Measurements from ENCODE around the gene FCHSD2. TPM values are rescaled to one million over a fixed set of nuclear protein-coding genes. Genes with fewer than 3 reads are reported as not detected.

Gene FCHSD2
- polyA plus RNA-seq, 3 donors = 14.5 to 43.5 (median 16.6) TPM

DNA sequence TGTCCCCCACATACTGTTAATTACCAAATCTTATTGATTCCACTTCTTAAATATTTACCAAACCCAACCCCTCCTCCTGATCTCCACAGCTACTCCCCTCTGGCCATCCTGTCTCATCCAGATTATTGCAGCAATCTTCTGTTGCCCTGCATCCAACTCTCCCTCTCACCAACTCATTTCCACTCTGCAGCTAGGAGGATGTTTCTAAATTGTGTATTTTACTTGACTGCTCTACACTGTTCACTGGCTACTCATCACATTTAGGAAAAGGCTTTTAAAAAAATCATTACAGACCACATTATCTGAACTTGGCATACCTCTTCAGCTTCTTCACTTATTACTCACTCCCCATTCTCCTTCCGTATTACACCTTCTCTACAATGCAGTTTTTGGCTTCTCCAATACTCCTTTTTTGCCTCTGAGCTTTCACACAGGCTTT is 210.0 kb downstream of the FCHSD2 start:
- TF ChIP-seq, protein P1, sequence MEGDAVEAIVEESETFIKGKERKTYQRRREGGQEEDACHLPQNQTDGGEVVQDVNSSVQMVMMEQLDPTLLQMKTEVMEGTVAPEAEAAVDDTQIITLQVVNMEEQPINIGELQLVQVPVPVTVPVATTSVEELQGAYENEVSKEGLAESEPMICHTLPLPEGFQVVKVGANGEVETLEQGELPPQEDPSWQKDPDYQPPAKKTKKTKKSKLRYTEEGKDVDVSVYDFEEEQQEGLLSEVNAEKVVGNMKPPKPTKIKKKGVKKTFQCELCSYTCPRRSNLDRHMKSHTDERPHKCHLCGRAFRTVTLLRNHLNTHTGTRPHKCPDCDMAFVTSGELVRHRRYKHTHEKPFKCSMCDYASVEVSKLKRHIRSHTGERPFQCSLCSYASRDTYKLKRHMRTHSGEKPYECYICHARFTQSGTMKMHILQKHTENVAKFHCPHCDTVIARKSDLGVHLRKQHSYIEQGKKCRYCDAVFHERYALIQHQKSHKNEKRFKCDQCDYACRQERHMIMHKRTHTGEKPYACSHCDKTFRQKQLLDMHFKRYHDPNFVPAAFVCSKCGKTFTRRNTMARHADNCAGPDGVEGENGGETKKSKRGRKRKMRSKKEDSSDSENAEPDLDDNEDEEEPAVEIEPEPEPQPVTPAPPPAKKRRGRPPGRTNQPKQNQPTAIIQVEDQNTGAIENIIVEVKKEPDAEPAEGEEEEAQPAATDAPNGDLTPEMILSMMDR (IDR thresholded peaks at IDR 0.05) = no peak
- Mint-ChIP-seq H3K4me1 (peaks cover 31% of the 10 kb centered on the region), H3K36me3 (peaks cover 11 to 15% of the 10 kb centered on the region in 2 donors), H3K9me3 (no peaks in the 10 kb centered on the region), H3K4me3 (no peak overlapping the region), H3K27me3 (ENCODE audit: low read depth in 3 of 3) (peaks cover 0 to 2% (median 0%) of the 10 kb centered on the region in 3 donors), H3K27ac (no peak overlapping the region)
- Histone ChIP-seq H3K9me3 (replicated peaks in 1 of 2; ENCODE audit: control insufficient read depth in 1 of 2, insufficient read depth in 1 of 2, low read length in 2 of 2) (no peaks in the 10 kb centered on the region), H3K79me2 (ENCODE audit: insufficient read depth, low read length) (peaks cover 13% of the 10 kb centered on the region), H2AFZ (ENCODE audit: insufficient read depth, low read depth, low read length, poor library complexity, severe bottlenecking) (no peak overlapping the region), H3K4me1 (ENCODE audit: control insufficient read depth in 1 of 2, insufficient read depth in 2 of 2, low read length in 2 of 2) (peaks cover 18 to 26% of the 10 kb centered on the region in 2 donors), H3K9ac (ENCODE audit: insufficient read depth, low read length, poor library complexity, severe bottlenecking) (no peak overlapping the region), H3K27me3 (ENCODE audit: control insufficient read depth in 2 of 2, insufficient read depth in 2 of 2, low read length in 2 of 2) (no peaks in the 10 kb centered on the region), H3K4me3 (replicated peaks in 1 of 3; ENCODE audit: low read depth in 2 of 3, low read length in 3 of 3) (no peak overlapping the region), H3K36me3 (replicated peaks in 1 of 2; ENCODE audit: control insufficient read depth in 1 of 2, insufficient read depth in 2 of 2, low read length in 2 of 2) (peaks cover 0 to 11% of the 10 kb centered on the region in 2 donors), H3K27ac (ENCODE audit: low read depth in 1 of 2, low read length in 2 of 2) (peak overlapping the region in 1 of 2 donors; percentile 10), H3K4me2 (replicated peaks; ENCODE audit: extremely low read depth, low read length, poor library complexity, severe bottlenecking) (no peak overlapping the region), H4K20me1 (ENCODE audit: insufficient read depth, low read length) (no peaks in the 10 kb centered on the region)
- intact Hi-C loops (cut with micrococcal nuclease) = no loop called here
- no peak for DNase-seq
- 100% methylated on average over 1 of the region's 1 CpG for WGBS (ENCODE audit: insufficient coverage)

DNA sequence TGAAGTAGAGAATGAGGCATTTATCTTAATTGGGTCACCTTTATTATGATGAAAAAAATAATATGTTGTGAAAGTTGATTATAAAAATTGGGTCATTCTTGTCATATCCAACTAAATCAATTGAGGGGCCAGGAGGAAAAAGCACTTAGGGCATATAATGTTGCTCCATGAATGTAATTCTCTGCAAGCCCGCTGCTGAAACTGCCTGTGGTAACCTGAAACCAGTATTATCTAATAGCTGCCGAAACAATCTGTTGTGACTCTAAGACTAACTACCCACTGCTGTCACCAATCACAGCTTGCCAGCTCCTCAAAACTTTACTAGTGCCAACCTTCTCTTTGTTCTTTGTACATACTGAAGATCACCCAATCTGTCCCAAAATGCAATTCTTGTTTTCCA is 212.1 kb downstream of the FCHSD2 start:
- TF ChIP-seq, protein P1 (IDR thresholded peaks at IDR 0.05) = no peak
- no peaks in the 10 kb centered on the region for H3K27me3 ChIP-seq (ENCODE audit: control insufficient read depth in 2 of 2, insufficient read depth in 2 of 2, low read length in 2 of 2)
- H3K4me1 ChIP-seq (ENCODE audit: control insufficient read depth in 1 of 2, insufficient read depth in 2 of 2, low read length in 2 of 2) = peaks cover 7 to 16% of the 10 kb centered on the region in 2 donors
- peaks cover 0 to 11% of the 10 kb centered on the region in 2 donors for H3K36me3 ChIP-seq (replicated peaks in 1 of 2; ENCODE audit: control insufficient read depth in 1 of 2, insufficient read depth in 2 of 2, low read length in 2 of 2)
- H3K9me3 ChIP-seq (replicated peaks in 1 of 2; ENCODE audit: control insufficient read depth in 1 of 2, insufficient read depth in 1 of 2, low read length in 2 of 2) = peaks cover 0 to 2% of the 10 kb centered on the region in 2 donors
- DNase-seq = no peak
- H3K9ac ChIP-seq (ENCODE audit: insufficient read depth, low read length, poor library complexity, severe bottlenecking) = no peak overlapping the region
- H3K4me3 ChIP-seq (replicated peaks in 1 of 3; ENCODE audit: low read depth in 2 of 3, low read length in 3 of 3) = no peak overlapping the region
- intact Hi-C loops (cut with micrococcal nuclease) = no loop called here
- Mint-ChIP-seq H3K4me3 (no peak overlapping the region), H3K4me1 (peaks cover 19% of the 10 kb centered on the region), H3K27me3 (ENCODE audit: low read depth in 3 of 3) (peaks cover 0 to 2% (median 0%) of the 10 kb centered on the region in 3 donors), H3K36me3 (peaks cover 16 to 24% of the 10 kb centered on the region in 2 donors), H3K27ac (peak overlapping the region in 1 of 7 donors; percentile 21), H3K9me3 (peaks cover 0 to 3% (median 0%) of the 10 kb centered on the region in 7 donors)
- H4K20me1 ChIP-seq (ENCODE audit: insufficient read depth, low read length) = no peaks in the 10 kb centered on the region
- no peak overlapping the region for H2AFZ ChIP-seq (ENCODE audit: insufficient read depth, low read depth, low read length, poor library complexity, severe bottlenecking)
- WGBS (ENCODE audit: insufficient coverage) = 96% methylated on average over 2 of the region's 2 CpGs
- H3K4me2 ChIP-seq (replicated peaks; ENCODE audit: extremely low read depth, low read length, poor library complexity, severe bottlenecking) = no peak overlapping the region
- H3K79me2 ChIP-seq (ENCODE audit: insufficient read depth, low read length) = peaks cover 9% of the 10 kb centered on the region
- H3K27ac ChIP-seq (ENCODE audit: low read depth in 1 of 2, low read length in 2 of 2) = no peak overlapping the region

Measured in CD14-positive monocyte (primary cell).